ENCODE measurements around the gene TGFBRAP1.

- TF ChIP-seq CTCF (IDR thresholded peaks at IDR 0.05), result no peak
- no peak for TF ChIP-seq POLR2AphosphoS5 (IDR thresholded peaks at IDR 0.05)
These were observed 4.8 kb downstream of the TGFBRAP1 start for GRCh38 chr2:105324732-105325131.
